Embryonic facial prominence (tissue), 1 donor: ENCODE measurements around the gene SYP.

Source experiments
- DNase-seq: peaks from one replicate; pipeline ENCODE4 v3.0.0-alpha.2; 2016; ENCODE audit errors: extremely low spot score

SYP gene

DNA sequence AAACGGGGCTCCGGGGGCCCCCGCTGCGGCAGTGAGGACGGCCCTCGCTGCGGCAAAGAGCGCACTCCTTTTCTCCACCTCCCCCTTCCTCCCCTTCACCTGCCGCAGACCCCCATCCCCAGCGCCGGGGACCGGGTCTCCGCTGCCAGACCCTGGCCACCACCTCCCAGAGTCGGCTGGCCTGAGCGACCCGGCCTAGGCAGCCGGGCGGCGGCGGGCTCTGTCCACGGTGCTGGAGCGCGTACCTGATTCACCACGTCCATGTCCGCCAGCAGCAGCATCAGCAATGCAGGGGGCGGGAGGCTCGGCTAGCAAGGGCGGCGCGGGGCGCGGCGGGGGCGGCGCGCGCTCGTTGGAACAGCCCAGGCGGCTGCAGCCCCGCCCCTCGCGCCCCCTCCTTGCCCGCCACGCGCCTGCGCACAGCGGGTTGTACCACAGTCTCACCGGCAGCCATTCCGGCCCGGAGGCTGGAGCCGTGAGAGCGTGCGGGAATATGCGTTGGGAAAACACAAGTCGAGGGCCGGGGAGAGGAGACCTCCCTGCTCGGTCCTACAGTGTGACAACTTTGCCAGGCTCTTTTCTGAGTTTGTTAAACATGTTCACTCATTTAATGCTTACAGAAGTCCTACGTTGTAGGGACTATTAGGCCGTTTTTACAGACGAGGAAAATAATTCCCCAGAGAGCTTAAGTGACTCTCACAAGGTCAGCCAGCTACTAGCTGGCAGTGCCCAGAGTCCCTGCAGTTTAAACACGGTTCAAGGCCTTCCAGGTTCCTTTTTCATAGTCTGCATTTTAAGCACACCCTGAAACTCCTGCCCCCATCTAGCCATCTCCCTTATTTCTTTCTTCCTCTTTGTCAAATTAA is at the start of gene SYP:
Gene SYP, minus strand, starts transcription at position 288 of the 866 bp plus-strand sequence. Its CDS starts 7 bp downstream, at position 281.
- DNase-seq: peak; percentile 48

DNA sequence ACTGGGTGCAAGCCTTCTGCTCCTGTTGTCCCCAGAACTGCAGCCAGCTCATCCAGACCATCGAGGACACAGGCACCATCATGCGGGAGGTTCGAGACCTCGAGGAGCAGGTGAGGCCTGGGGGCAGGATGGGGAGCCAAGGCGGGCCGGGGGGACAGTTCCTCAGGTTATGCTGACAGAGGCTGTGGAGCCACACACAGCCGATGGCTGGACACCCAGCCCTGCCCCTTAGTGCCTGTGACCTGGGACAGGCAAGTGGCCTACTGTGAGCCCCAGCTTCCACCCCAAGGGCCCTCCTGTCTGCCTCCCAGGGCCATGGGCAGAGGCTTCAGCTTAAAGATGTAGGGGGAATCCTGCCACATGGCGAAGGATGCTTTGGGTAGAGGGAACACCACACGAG is 49.6 kb upstream of the SYP start:
- DNase-seq: no peak

DNA sequence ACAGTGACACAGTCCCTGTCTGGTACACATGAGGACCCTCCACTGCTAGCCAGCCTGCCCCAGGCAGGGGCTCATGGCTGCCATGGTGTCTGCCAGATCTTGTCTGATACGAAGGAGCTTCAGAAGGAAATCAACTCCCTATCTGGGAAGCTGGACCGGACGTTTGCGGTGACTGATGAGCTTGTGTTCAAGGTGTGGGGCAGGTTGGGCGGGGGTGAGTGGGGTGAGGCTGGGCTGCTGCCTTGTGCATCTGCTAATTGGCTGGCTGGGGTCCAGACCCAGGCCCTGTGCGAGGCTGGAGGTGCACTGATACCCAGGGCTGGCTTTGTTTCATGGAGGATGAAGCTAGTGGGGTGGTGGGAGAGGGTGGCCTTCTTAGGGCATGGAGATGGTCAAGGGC is 49.1 kb upstream of the SYP start:
- DNase-seq: no peak

DNA sequence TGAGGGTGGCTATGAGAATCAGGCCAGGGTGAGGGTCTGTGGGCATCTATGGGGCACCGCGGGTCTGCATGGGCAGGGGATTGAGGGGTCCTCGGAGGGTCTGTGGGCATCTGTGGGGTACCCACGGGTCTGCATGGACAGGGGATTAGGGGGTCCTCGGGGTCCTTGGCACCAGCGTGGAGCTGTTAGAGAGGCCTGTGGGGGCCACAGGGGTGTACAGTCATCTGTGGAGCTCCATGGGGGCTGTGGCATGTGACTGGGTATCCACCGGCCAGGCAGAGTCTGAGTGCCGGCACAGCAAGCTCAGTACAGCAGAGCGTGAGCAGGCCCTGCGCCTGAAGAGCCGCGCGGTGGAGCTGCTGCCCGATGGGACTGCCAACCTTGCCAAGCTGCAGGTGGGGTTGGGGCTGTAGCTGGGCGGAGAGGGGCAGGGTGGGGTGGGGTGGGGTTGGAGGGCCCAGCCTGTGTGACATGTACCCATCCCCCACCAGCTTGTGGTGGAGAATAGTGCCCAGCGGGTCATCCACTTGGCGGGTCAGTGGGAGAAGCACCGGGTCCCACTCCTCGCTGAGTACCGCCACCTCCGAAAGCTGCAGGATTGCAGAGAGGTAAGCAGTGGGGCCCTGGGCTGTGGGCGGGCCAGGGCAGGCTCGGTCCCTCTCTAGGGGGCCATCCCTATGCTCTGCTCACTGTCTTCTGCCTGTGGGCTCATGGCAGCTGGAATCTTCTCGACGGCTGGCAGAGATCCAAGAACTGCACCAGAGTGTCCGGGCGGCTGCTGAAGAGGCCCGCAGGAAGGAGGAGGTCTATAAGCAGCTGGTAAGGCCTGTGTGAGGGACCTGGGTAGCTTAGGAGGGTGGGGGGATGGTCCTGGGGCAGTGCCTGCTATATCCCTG is 48.2 kb upstream of the SYP start:
- DNase-seq: no peak

DNA sequence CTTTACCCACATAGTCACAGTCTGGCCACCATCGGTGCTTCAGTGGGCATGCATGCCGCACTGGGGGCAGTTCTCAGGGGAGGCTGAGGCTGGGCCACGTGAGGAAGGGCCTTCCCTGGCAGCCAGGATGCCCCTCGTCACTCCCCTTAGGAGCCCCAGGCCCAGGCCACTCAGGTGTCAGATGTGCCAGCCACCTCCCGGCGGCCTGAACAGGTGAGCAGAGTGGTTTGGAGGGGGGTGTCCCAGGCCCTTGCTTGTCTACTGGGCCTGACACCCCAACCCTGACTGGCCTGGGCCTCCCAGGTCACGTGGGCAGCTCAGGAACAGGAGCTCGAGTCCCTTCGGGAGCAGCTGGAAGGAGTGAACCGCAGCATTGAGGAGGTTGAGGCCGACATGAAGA is 47.4 kb upstream of the SYP start:
- no peak for DNase-seq

DNA sequence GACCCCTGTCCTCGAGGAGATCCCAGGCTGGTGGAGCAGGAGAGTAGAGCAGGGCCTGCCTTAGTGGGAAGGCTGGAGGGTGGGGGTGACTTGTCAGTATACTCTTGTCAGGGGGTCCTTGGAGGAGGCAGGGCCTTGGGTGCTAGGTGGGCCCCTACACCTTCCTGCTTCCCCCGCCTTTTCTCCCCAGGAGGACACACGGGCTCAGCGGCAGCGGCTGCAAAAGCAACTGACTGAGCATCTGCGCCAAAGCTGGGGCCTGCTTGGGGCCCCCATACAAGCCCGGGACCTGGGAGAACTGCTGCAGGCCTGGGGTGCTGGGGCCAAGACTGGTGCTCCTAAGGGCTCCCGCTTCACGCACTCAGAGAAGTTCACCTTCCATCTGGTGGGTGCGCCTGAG is 46.5 kb upstream of the SYP start:
- no peak for DNase-seq

DNA sequence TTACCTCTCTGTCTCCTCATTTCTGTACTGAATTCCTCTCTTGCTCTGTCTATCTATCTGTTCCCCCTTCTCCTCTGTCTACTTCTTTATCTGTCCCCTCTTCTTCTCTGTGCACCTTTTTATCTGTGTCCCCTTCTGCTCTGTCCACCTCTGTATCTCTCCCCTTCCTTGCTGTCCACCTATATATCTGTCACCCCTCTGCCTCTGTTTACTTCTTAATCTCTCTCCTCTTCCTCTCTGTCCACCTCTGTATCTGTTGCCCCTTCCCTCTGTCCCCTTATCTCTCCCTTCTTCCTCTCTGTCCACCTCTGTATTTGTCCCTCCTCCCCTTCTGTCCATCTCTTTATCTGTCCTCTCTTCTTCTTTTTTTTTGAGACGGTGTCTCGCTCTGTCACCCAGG is 44.2 kb upstream of the SYP start:
- DNase-seq: no peak

DNA sequence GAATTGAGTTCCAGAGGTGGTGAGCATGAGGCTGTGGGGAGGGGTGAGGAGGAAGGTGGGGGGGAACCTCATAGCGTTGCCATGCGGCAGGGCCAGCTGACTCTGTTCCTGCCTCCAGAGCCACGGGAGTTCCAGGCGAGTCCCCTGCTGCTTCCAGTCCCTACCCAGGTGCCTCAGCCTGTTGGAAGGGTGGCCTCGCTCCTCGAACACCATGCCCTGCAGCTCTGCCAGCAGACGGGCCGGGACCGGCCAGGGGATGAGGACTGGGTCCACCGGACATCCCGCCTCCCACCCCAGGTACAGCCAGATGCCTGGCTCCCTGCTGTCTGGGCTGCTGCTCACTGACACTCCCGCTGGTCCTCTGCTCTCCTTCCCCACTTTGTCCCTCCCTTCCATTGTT is 43.2 kb upstream of the SYP start:
- DNase-seq: no peak

DNA sequence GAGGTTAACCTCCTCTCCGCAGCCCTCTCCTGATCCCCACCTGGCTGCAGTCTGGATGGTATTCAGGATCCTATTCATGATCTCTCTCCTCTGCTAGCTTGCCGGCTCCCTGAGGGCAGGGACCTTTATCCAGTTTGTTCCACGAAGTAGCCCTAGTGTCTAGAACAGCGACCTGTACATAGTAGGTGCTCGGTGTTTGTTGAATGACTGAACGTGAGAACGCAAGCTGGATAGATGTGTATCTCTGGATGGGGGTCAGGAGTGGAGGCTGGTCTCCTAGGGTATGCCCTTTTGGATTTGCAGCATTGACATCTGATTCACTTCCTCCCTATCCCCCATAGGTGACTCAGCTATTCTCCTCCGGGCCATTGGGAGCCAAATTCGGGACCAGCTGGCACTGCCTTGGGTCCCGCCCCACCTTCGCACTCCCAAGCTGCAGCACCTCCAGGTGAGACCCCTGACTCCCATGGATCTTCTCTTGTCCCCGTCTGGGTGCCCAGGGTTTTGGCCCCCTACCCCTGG is 42.6 kb upstream of the SYP start:
- no peak for DNase-seq

DNA sequence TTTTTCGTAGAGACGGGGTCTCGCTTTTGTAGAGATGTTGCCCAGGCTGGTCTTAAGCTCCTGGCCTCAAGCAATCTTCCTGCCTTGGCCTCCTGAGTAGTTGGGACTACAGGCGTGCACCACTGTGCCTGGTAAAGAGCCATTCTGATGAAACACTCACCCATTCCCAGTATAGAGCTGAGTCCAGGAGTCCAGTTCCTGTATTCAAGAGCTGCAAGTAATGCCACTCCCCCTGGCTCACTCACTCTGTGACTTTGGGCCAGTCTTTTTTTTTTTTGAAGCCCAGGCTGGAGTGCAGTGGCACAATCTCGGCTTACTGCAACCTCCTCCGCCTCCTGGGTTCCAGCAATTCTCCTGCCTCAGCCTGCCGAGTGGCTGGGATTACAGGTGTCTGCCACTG is 38.7 kb upstream of the SYP start:
- no peak for DNase-seq

DNA sequence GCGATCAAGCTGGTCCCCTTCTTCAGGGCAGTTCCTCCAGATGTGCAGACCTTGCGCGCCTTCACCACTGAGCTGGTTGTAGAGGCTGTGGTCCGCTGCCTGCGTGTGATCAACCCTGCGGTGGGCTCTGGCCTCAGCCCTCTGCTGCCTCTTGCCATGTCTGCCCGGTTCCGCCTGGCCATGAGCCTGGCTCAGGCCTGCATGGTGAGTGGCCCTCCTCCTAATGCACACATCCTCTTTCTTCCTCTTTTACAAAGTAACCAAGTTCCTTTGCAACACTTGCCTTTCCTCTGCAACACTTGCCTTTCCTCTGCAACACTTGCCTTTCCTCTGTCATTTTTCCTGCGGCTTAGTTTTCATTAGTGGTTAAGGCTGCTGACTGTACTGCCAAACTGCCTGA is 37.1 kb upstream of the SYP start:
- no peak for DNase-seq

DNA sequence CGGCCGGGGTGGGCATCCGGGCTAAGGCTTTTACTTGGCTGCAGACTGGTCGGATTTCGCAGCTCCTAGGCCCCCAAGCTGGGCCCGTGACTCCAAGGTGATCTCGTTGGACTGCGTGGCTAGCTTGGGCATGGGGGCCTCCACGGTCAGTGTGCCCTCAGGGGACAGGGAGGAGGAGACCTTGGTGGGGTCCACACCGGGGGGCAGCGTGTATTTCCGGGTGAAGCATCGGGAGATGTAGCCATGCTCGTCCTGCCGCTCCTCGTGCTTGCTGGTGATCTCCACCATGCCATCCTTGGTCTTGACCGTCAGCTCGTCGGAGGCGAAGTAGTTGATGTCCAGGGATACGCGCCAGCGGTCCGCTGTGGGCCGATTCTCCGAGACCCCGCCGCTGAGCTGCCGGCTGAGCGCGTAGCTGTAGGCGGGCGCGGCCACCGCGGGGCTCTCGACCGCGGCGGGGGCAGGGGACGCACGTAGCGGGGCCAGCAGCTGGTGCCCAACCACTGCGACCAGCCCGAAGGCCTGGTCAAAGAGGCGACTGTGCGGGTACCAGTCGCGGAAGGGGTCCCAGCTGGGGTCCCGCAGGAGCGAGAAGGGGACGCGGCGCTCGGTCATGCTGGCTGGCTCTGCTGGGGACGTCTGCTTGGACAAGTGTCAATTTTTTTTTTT is 34.0 kb upstream of the SYP start:
- no peak for DNase-seq

DNA sequence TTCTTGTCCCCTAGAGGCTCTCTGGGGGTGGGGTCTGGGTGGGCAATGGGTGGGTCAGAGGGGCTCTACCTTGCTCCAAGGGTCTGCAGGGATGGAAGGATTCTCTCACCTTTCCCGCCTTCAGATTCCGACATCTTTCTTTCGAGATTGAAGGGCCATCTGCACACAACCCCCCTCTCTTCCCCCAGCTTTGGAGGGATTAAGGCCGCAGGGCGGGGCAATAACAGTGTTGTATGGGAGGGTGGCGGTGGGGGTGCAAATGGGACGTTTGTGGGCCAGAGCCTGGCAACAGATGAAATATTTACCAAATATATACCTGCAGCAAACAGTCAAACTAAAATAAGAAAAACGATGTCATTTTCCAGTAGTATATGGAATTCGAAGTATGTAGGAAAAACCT is 33.2 kb upstream of the SYP start, which contains the start of gene CACNA1F:
Gene CACNA1F, minus strand, starts transcription at position 165 of the 400 bp plus-strand sequence. Its CDS starts 31 bp downstream, at position 134.
- DNase-seq: no peak

DNA sequence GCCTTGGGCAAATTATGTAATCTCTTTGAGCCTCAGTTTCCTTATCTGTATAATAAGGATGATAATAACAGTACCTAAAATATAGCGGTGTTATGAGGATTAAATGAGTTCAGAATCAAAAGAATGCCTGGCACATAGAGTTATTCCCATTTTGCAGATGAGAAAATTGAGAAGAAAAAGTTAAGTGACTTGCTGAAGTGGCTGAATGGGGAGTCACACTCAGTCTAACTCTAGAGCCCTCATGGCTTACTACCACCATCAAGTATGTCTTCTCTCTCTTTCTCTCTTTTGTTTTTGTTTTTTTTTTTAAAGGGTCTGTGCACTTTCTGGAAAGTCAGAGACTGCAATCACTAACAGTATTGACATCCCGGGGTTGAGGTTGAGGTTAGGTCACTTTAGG is 32.5 kb upstream of the SYP start:
- no peak for DNase-seq

DNA sequence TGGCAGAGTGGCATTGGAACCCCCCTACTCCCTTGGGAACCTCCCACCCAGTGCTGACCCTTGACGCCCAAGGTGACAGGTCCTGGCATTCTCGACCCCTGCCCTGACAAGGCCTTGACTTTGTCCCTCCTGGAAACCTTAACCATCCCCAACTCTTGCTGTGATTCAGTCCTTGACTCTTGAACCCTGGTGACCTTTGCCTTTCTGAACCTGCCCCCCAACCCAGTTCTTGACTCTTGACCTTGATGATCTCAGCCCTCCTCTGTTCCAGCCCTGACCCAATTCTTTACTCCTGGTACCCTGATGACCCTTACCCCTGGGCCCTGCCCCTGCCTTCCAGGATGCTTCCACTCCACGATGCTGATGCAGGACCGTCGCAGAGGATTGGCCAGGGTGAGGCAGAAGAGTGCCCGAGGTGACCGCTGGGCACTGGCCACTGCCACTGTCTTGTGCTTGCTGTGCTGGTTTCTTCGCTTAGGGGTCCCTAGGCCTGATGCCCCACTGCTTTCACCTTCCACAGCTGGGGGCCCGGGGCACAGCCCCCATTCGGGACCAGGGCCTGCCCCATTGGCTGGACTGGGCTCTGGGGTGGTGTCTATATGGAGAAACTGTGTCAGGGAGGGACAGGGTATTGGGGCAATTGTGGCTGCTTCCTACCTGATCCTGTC is 31.5 kb upstream of the SYP start:
- no peak for DNase-seq

DNA sequence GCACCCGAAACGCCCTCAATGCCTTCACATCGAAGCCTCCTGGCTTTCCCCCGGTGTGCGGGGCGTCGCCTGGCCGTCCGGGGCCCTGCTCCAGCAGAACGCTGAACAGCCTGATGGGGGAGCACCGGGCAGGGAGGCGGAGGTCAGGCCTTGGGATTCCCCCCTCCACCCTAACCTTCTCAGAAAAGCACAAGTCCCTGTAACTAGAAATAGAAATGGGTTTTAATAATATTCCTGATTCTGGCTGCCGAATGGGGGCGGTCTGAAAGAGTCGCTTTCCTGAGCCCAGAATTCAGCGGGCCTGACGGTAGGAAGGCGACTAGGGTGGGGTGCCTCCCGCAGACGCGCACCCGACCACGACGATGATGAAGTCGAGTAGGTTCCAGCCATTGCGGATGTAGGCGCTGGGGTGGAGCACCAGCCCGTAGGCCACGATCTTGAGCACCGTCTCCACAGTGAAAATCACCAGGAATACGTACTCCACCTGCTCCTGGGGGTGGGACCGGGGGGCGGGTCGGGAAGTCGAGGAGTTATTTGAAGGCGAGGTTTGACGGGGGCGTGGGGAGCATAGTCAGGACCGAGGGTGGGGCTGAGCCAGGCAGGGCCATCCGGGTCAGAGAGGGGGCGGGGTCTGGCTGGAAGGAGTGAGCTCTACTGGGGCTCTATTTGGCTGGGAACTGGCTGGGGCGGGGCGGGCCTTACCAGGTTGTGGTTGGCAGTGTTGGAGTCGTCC is 30.7 kb upstream of the SYP start:
- no peak for DNase-seq

DNA sequence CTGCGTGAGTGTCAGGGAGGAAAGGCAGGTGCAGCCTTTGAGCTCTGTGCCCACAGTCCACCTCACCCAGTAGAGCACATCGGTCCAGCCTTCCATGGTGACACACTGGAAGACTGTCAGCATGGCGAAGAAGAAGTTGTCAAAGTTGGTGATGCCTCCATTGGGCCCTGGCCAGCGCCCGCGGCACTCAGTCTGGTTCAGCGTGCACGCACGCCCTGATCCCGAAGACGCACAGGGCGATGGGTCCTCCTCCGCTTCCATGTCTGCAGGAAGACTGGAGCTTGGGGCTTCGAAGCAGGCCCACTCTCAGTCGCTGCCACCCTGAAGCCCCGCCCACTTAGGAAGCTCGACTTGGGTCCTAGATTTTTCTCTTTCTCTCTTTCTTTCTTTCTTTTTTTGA is 28.2 kb upstream of the SYP start:
- no peak for DNase-seq

DNA sequence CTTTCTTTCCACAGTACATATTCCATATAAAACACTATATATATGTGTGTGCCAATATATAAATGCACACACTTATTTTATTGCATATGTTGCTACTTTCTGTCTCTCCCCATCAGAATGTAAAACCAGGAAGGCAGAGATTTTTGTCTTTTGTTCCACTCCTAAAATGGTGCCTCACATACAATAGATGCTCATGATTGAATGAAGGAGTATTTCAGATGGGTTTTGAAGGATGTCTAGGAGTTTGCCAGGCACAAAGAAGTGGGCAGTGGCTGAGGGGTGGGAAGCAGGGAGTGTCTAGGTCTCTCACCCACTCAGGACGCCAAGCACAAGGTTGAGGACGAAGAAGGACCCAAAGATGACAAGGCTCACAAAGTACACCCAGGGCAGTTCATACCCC is 27.7 kb upstream of the SYP start:
- DNase-seq: no peak

DNA sequence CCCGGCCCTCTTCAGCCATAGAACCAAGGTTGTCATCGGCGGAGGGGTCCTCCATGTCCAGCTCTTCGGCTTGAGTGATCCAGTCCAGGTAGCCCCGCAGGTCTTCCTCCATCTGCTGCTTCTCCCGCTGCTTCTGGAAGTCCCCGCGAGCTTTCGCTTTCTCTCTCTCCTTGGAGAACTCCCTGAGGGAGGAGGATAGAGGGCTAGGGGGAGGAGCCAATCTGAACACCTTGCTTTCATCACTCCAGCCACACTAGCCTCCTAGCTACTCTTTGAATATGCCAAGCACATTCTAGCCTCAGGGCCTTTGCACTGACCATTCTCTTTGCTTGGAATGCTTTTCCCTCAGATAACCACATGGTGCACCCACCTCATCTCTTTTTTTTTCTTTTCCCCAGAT is 27.0 kb upstream of the SYP start:
- DNase-seq: no peak

DNA sequence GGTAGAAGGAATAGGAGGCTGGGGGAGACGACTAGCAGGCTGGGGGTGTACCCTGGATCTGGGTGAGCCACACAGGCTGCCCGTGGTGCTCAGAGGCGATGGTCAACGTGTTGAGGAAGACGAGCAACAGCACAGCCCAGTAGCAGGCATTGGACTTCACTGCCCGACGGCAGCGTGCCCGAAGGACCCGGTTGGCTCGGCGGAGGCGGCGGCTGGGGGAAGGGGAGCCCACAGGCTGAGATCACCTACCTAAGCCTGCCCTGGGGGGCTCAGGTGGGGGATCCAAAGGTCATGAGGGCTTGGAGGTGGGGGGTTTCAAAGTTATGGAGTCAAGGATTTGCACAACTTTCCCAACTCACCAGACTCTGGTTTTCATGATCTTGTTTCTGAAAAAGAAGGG is 25.9 kb upstream of the SYP start:
- no peak for DNase-seq

DNA sequence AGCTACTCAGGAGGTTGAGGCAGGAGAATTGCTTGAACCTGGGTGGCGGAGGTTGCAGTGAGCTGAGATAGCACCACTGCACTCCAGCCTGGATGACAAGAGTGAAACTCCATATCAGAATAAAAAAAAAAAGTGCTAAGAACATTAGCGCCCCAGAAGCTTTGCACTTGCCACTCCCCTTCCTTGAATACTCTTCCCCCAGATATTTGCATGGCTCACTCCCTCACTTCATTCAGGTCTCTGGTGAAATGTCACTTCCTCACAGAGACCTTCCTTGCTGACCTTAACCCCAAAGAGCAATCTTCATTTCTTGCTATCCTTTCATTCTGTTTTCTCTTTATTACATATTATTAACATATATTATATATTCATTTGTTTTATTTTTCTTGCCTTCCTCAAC is 21.9 kb upstream of the SYP start:
- no peak for DNase-seq
